Esophagus squamous epithelium (tissue), 5 donors: Measurements from ENCODE around the gene KSR1. TPM values are rescaled to one million over a fixed set of nuclear protein-coding genes. Genes with fewer than 3 reads are reported as not detected.

Source experiments
- DNase-seq: peaks from one replicate; lab custom pipeline; 2025; lab: John Stamatoyannopoulos, UW
- H3K27ac ChIP-seq, 4 donors: fragments of 200-600 bp; sonication (generic); one replicate each; pipeline ENCODE4 v1.5.1; 2016 to 2019; ENCODE audit warnings: mild to moderate bottlenecking in 1 of 4
- H3K27me3 ChIP-seq, 4 donors: fragments of 200-600 bp; sonication (generic); 1 replicate in 3 of 4; 2 replicates in 1 of 4; pipeline versions ENCODE4 v1.5.1 to v1.6.0; 2017 to 2021; ENCODE audit warnings: antibody characterized with exemption in 1 of 4
- H3K36me3 ChIP-seq, 3 donors: fragments of 200-600 bp; sonication (generic); one replicate each; pipeline ENCODE4 v1.5.1; 2016 to 2019
- H3K4me1 ChIP-seq, 3 donors: fragments of 200-600 bp; sonication (generic); one replicate each; pipeline ENCODE4 v1.5.1; 2017 to 2019
- H3K4me3 ChIP-seq, 4 donors: fragments of 200-600 bp; sonication (generic); 1 replicate in 3 of 4; 2 replicates in 1 of 4; pipeline ENCODE4 v1.5.1; 2016 to 2019; ENCODE audit warnings: mild to moderate bottlenecking in 2 of 4, moderate library complexity in 1 of 4
- H3K9me3 ChIP-seq, 3 donors: fragments of 200-600 bp; sonication (generic); one replicate each; pipeline ENCODE4 v1.5.1; 2016 to 2019
- POLR2A ChIP-seq, 4 donors: fragments of 450-650 bp; IDR thresholded peaks; one replicate each; pipeline ENCODE4 v1.6.1; 2017; ENCODE audit warnings: antibody characterized with exemption in 4 of 4, mild to moderate bottlenecking in 4 of 4, moderate library complexity in 3 of 4
- WGBS, 2 donors: methylation state at CpG; one replicate each; pipeline ENCODE4 v1.1.5; 2018; 5-methylcytosine and 5-hydroxymethylcytosine counted together
- intact Hi-C: fragments of 100-400 bp; cut with DNase I; formaldehyde crosslinking; loops from one replicate; pipeline ENCODE4 v1.15.0; 2022
- total RNA-seq, 4 donors: library from RNA; depleted of rRNA; stranded (reverse); fragments of >200 nt; gene quantifications; one replicate each; pipeline ENCODE4 v1.1.0, GENCODE V29; 2016
- TF ChIP-seq, protein P1 (sequence below), 6 experiments: fragments of 450-650 bp in 4 of 6; fragments of 200-600 bp in 2 of 6; sonication (generic) in 2 of 6; IDR thresholded peaks; one replicate each; pipeline ENCODE4 v1.5.1; 2016 to 2019; ENCODE audit warnings: antibody characterized with exemption in 6 of 6, mild to moderate bottlenecking in 4 of 6, moderate library complexity in 4 of 6
- donor health status: DM: yes; HTN: yes; CAD: no.

The KSR1 gene
- total RNA-seq, 4 donors from 2014 or later, result 22.3 to 32.4 (median 31.0) TPM

DNA sequence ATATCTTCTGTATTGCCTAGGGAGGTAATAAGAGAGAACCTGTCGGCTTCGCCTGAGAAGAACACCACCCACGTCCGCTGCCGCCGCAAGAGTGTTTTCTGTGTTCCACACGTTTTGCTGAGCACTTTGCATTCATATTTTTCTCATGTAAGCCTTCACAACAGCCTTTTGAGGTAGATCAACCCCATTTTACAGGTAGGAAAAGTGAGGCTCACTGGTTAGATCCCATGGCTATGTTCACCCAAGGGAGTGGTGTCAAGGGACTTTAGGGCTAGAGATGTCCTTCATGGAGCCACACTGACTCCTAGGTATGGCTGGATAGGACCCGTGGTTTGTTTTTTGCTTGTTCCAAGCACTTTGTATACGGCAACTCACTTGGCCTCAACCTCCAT, 87.7 kb downstream of the KSR1 start:
- no peak overlapping the region for H3K27ac ChIP-seq
- no peak overlapping the region for H3K4me3 ChIP-seq
- no peaks in the 10 kb centered on the region for H3K36me3 ChIP-seq
- no peaks in the 10 kb centered on the region for H3K27me3 ChIP-seq
- intact Hi-C loops, result no loop called here
- no peaks in the 10 kb centered on the region for H3K9me3 ChIP-seq
- TF ChIP-seq, protein P1, sequence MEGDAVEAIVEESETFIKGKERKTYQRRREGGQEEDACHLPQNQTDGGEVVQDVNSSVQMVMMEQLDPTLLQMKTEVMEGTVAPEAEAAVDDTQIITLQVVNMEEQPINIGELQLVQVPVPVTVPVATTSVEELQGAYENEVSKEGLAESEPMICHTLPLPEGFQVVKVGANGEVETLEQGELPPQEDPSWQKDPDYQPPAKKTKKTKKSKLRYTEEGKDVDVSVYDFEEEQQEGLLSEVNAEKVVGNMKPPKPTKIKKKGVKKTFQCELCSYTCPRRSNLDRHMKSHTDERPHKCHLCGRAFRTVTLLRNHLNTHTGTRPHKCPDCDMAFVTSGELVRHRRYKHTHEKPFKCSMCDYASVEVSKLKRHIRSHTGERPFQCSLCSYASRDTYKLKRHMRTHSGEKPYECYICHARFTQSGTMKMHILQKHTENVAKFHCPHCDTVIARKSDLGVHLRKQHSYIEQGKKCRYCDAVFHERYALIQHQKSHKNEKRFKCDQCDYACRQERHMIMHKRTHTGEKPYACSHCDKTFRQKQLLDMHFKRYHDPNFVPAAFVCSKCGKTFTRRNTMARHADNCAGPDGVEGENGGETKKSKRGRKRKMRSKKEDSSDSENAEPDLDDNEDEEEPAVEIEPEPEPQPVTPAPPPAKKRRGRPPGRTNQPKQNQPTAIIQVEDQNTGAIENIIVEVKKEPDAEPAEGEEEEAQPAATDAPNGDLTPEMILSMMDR (IDR thresholded peaks at IDR 0.05), result no peak
- TF ChIP-seq POLR2A (IDR thresholded peaks at IDR 0.05), result no peak
- 84 to 90% methylated on average over 9 of the region's 9 CpGs for WGBS, 2 donors
- DNase-seq, result no peak
- peaks cover 8 to 72% (median 48%) of the 10 kb centered on the region in 3 donors for H3K4me1 ChIP-seq

DNA sequence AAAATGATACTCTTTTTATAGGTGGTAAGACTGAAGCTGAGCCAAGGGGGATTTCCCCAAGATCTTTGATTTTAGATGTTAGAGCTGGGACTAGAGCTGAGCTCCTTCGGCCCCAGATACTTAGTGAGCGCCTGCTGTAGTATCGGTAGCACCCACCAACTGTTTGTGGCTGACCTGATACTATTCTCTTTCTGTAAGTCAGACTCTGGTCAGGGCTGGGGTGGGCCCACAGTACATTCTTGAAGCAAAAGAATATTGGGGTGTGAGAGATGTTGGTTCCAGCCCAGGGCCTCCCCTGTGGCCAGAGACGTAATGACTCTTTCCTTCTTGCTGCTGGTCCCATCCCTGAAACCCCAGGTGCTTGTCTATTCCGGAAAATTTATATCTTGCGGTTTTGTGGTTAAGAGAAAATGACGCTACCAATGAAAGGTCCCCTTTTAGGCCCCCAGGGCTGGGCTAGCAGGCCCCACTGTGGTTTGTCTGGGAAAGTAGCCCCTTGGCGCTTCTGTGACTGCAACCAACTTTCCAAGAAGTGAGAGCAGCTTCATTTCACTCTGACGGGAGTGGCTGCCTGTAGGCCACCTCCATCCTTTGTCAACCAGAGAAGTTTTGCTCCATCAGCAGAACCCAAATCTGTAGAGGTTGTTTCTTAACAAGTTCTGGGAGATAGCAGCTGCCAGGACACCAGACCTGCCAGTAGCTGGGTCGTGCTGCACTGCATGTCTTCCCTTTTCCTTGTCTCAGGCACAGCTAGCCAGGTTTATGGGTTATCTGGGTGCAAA, 88.3 kb downstream of the KSR1 start:
- TF ChIP-seq, protein P1 (IDR thresholded peaks at IDR 0.05), result no peak
- no peak for TF ChIP-seq POLR2A (IDR thresholded peaks at IDR 0.05)
- intact Hi-C loops, result no loop called here
- 70 to 75% methylated on average over 7 to 8 of the region's 10 CpGs for WGBS, 2 donors
- Histone ChIP-seq H3K27me3 (no peaks in the 10 kb centered on the region), H3K27ac (no peak overlapping the region), H3K4me3 (no peak overlapping the region), H3K9me3 (no peaks in the 10 kb centered on the region), H3K36me3 (no peaks in the 10 kb centered on the region), H3K4me1 (peaks cover 8 to 66% (median 43%) of the 10 kb centered on the region in 3 donors)
- DNase-seq, result no peak

DNA sequence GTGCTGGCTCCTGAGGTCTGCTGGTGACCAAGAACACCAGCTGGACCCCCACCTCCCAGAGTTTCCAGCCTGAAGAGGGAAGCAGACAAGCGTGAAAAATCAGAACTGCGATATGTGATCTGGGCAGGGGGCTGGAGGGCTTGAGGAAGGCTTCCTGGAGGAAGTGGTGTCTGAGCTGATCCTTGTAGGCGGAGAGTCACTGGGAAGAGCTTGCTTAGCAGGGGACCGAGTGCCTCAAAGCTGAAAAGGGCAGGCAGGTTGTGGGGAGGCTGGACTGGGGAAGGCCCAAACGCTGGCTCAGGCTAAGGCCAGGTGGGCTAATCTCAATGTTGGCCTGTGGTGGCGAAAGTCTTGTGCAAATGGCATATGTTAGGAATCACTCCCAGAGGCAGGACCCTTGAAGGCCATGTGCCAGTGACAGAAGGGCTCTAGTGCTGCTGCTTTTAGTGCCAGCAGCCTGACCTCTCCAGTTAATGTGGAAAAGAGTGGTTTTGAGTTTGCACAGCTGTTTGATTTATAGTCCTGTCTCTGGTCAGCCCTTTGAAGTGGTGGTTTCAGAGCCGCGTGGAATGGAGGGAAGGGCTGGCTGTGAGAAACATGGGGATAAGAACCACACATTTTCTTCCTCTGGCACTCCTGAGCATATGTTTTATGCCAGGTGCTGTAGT, 89.4 kb downstream of the KSR1 start:
- intact Hi-C loops, result no loop called here
- TF ChIP-seq POLR2A (IDR thresholded peaks at IDR 0.05), result no peak
- TF ChIP-seq, protein P1 (IDR thresholded peaks at IDR 0.05), result no peak
- Histone ChIP-seq H3K4me1 (peaks cover 3 to 55% (median 32%) of the 10 kb centered on the region in 3 donors), H3K27me3 (no peaks in the 10 kb centered on the region), H3K4me3 (no peak overlapping the region), H3K36me3 (peaks cover 0 to 11% (median 5%) of the 10 kb centered on the region in 3 donors), H3K27ac (no peak overlapping the region), H3K9me3 (no peaks in the 10 kb centered on the region)
- 88 to 89% methylated on average over 6 to 8 of the region's 8 CpGs for WGBS, 2 donors
- no peak for DNase-seq

DNA sequence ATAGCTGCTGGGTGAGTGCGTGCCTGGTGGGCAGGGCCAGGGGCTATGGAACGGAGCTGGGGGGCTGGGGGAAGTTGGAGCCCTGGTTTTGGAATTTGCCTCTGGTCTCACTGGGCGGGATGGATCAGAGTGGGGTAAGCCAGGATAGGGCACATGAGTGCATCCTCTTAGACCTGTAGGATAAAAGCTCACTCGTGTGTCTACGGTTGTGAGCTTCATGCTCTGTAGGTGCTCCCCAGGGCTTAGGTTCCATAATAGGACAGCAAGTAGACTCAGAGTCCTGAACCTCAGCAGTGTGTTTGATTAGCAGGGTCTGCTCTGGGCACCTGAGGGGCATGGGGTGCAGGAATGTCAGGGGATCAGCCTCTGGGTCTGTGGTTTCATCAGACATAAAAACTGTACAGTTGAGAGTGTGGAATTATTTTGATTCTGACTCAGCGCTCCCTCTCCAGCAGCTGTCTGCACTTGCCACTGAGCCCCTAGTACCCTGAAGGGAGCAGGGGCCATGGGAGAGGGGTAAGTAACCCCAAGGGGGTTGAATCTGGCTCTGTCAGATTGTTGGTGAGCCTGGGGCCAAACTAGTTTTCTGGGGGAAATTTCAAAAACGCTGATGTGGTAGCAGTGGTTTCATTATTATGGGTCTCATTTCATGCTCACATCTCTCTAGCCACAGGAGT, 90.5 kb downstream of the KSR1 start:
- Histone ChIP-seq H3K27me3 (no peaks in the 10 kb centered on the region), H3K36me3 (peaks cover 0 to 19% (median 5%) of the 10 kb centered on the region in 3 donors), H3K9me3 (no peaks in the 10 kb centered on the region), H3K4me1 (peaks cover 0 to 53% (median 25%) of the 10 kb centered on the region in 3 donors), H3K27ac (no peak overlapping the region), H3K4me3 (no peak overlapping the region)
- 63 to 86% methylated on average over 3 to 6 of the region's 7 CpGs for WGBS, 2 donors
- intact Hi-C loops, result no loop called here
- DNase-seq, result no peak
- TF ChIP-seq, protein P1 (IDR thresholded peaks at IDR 0.05), result no peak
- TF ChIP-seq POLR2A (IDR thresholded peaks at IDR 0.05), result no peak
